ENCODE measurements around the gene ZNF260.

DNA sequence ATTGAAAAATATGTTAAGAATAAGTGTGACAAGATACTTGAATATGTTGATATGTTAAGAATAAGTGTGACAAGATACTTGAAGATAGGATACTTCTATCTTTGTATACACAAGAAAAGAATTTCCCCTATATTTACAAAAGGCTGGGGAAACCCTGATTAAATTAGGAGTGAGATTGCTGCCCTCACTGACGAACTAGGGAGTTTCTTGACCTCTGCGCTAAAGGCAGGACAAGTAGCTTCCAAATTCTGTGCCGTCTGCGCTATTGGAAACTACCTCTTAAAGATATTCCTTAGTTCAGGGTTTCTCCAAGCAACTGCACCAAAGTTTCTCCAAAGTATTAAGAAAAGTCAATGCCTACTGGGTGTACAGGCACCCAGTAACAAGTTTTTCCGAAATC, 730 bp downstream of the ZNF260 start:
- TF ChIP-seq CTCF (IDR thresholded peaks at IDR 0.05) (no peak), POLR2A (IDR thresholded peaks at IDR 0.05) (no peak), POLR2AphosphoS5 (IDR thresholded peaks at IDR 0.05) (no peak)
